Measurements from ENCODE around the gene HELZ2. TPM values are rescaled to one million over a fixed set of nuclear protein-coding genes. Genes with fewer than 3 reads are reported as not detected.

HELZ2 gene, protein sequence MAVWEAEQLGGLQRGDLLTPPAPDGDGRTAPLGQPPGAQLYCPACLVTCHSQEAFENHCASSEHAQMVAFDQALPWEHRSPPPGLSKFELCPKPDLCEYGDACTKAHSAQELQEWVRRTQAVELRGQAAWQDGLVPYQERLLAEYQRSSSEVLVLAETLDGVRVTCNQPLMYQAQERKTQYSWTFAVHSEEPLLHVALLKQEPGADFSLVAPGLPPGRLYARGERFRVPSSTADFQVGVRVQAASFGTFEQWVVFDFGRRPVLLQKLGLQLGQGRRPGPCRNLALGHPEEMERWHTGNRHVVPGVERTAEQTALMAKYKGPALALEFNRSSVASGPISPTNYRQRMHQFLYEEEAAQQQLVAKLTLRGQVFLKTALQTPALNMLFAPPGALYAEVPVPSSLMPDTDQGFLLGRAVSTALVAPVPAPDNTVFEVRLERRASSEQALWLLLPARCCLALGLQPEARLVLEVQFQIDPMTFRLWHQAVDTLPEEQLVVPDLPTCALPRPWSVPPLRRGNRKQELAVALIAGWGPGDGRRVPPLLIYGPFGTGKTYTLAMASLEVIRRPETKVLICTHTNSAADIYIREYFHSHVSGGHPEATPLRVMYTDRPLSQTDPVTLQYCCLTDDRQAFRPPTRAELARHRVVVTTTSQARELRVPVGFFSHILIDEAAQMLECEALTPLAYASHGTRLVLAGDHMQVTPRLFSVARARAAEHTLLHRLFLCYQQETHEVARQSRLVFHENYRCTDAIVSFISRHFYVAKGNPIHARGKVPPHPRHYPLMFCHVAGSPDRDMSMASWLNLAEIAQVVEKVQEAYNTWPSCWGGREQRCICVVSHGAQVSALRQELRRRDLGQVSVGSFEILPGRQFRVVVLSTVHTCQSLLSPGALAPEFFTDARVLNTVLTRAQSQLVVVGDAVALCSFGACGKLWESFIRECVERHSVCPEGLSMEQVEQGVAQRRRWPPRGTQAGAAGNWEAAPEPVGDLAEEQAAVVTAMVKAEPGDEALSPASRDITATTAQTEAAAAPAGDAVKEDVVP (N-terminal part only)
- total RNA-seq, result 31.4 TPM

DNA sequence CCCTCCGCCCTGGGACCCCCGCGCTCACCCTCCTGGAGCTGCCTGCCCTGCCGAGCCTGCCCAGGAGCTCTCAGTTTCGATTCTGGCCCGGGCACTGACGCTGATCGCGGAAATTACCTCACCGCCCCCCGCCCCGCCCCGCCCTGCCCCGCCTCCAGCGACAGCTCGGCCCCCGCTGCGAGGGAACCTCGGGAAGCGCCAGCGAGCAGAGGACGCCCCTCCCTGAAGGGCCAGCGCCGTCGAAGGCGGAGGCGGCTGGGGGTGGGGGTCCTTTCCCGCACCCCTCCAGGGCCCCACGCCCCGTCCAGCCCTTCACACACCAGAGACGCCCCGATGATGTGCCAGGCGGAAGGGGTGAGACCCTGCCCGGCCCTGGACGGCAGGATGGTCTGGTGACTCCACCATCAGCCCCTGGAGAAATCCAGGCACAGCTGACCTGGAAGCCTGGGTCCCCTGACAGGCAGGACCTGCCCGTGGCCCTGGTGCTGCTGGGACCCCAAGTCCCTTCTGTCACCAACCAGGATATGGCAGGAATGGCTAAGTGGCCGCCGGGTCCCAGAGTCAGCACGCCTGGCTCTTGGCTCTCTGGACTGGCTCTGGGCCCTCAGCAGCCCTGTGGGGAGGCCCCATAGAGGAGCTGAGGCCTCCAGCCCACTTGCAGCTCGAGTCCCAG, at the start of gene HELZ2:
Gene HELZ2 (minus strand): TSS at position 84 of the 673 bp plus-strand sequence. CDS start 1,854 bp downstream, outside the sequence.
- Histone ChIP-seq H3K4me3 (peak within 1 kb of the TSS; percentile 63 to 81), H3K27ac (peak within 1 kb of the TSS; percentile 74), H3K4me1 (peaks cover 19% of the 10 kb centered on the region), H3K27me3 (no peaks in the 10 kb centered on the region), H3K36me3 (no peaks in the 10 kb centered on the region), H3K9me3 (no peaks in the 10 kb centered on the region)
- TF ChIP-seq POLR2A (IDR thresholded peaks at IDR 0.05), result no peak
- peak in 1 of 2 donors; percentile 50 for TF ChIP-seq POLR2AphosphoS5 (IDR thresholded peaks at IDR 0.05; ENCODE audit: insufficient read depth in 1 of 2, low read depth in 1 of 2)
- TF ChIP-seq, protein P1, sequence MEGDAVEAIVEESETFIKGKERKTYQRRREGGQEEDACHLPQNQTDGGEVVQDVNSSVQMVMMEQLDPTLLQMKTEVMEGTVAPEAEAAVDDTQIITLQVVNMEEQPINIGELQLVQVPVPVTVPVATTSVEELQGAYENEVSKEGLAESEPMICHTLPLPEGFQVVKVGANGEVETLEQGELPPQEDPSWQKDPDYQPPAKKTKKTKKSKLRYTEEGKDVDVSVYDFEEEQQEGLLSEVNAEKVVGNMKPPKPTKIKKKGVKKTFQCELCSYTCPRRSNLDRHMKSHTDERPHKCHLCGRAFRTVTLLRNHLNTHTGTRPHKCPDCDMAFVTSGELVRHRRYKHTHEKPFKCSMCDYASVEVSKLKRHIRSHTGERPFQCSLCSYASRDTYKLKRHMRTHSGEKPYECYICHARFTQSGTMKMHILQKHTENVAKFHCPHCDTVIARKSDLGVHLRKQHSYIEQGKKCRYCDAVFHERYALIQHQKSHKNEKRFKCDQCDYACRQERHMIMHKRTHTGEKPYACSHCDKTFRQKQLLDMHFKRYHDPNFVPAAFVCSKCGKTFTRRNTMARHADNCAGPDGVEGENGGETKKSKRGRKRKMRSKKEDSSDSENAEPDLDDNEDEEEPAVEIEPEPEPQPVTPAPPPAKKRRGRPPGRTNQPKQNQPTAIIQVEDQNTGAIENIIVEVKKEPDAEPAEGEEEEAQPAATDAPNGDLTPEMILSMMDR (IDR thresholded peaks at IDR 0.05), result no peak
- intact Hi-C loops (cut with DNase I), result no loop called here
- DNase-seq (ENCODE audit: extremely low spot score in 2 of 2), result no peak

DNA sequence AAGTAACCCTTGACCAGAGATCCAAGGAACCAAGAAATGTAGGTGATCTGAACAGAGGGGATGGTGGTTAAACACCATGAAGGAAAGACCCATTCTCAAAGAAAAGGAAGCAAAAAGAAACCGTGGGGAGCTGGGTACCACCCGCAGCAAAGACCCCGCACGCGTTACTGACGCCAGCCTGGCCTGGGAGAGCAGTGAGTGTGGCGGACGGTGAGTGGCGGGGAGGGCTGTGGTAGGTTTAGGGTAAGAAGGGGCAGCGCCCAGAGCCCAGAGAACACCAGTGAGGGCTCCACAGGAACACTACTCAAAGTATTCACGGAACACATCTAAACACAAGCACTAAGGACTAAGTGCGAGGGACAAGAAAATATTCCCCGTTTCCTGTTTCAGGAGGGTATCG, 48.7 kb upstream of the HELZ2 start:
- intact Hi-C loops (cut with DNase I), result no loop called here
- Histone ChIP-seq H3K27me3 (no peaks in the 10 kb centered on the region), H3K4me3 (no peak overlapping the region), H3K9me3 (no peaks in the 10 kb centered on the region), H3K36me3 (peaks cover 0 to 15% of the 10 kb centered on the region in 2 donors), H3K4me1 (peaks cover 22% of the 10 kb centered on the region), H3K27ac (no peak overlapping the region)
- TF ChIP-seq, protein P1 (IDR thresholded peaks at IDR 0.05), result no peak
- TF ChIP-seq POLR2AphosphoS5 (IDR thresholded peaks at IDR 0.05; ENCODE audit: insufficient read depth in 1 of 2, low read depth in 1 of 2), result no peak
- no peak for TF ChIP-seq POLR2A (IDR thresholded peaks at IDR 0.05)
- DNase-seq (ENCODE audit: extremely low spot score in 2 of 2), result no peak

DNA sequence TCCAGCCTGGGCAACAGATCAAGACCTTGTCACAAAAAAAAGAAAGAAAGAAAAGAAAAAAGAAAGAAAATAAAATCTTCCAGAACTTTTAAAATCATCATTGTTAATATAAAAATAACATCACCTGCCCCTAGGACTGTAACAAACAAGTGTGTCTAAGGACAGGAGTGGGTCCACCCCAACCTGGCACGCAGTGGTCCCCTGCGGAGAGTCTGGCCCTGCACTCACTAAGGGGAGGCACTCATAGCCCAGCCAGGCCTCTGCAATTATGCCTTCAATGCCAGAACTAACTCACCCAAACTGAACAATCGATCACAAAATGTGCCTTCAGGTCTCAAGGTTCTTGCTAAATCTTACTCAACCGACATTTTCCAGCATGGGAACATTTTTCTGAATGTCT, 48.1 kb upstream of the HELZ2 start:
- Histone ChIP-seq H3K4me1 (peaks cover 18% of the 10 kb centered on the region), H3K27ac (no peak overlapping the region), H3K36me3 (peaks cover 0 to 19% of the 10 kb centered on the region in 2 donors), H3K9me3 (no peaks in the 10 kb centered on the region), H3K4me3 (no peak overlapping the region), H3K27me3 (no peaks in the 10 kb centered on the region)
- no peak for TF ChIP-seq POLR2AphosphoS5 (IDR thresholded peaks at IDR 0.05; ENCODE audit: insufficient read depth in 1 of 2, low read depth in 1 of 2)
- TF ChIP-seq, protein P1 (IDR thresholded peaks at IDR 0.05), result no peak
- TF ChIP-seq POLR2A (IDR thresholded peaks at IDR 0.05), result no peak
- intact Hi-C loops (cut with DNase I), result no loop called here
- DNase-seq (ENCODE audit: extremely low spot score in 2 of 2), result no peak

DNA sequence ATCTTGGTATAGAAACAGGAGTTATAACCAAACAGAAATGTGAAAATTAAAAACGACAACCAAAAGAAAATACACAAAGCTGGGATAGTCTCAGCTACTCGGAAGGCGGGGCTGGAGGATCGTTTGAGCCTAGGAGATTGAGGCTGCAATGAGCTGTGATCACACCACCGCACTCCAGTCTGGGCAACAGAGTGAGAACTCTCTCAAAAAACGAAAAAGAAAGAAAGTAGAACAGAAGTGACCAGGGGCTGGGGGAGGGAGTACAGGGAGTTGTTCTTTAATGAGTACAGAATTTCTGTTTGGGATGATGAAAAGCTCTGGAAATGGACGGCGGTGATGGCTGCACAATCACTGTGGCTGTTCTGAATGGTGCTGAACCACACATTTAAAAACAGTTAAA, 47.0 kb upstream of the HELZ2 start:
- Histone ChIP-seq H3K4me3 (no peak overlapping the region), H3K27me3 (no peaks in the 10 kb centered on the region), H3K27ac (no peak overlapping the region), H3K9me3 (no peaks in the 10 kb centered on the region), H3K4me1 (peaks cover 16% of the 10 kb centered on the region), H3K36me3 (peaks cover 0 to 30% of the 10 kb centered on the region in 2 donors)
- no peak for TF ChIP-seq POLR2A (IDR thresholded peaks at IDR 0.05)
- no peak for TF ChIP-seq POLR2AphosphoS5 (IDR thresholded peaks at IDR 0.05; ENCODE audit: insufficient read depth in 1 of 2, low read depth in 1 of 2)
- TF ChIP-seq, protein P1 (IDR thresholded peaks at IDR 0.05), result no peak
- intact Hi-C loops (cut with DNase I), result no loop called here
- no peak for DNase-seq (ENCODE audit: extremely low spot score in 2 of 2)

All from vagina (tissue), 2 donors.